HG03139 (cell line): ENCODE results near the gene HMX2.

Experiments
- ATAC-seq: cut with Tn5 transposase; IDR thresholded peaks from one replicate; pipeline ENCODE4 v1.9.1; 2021; ENCODE audit not compliant: unreplicated experiment

The HMX2 gene

GRCh38 chr10:123187781-123188180 is 39.8 kb downstream of the HMX2 start:
- no peak for ATAC-seq

- no peak for ATAC-seq
Measured at GRCh38 chr10:123191886-123192285, 44.0 kb downstream of the HMX2 start.

- no peak for ATAC-seq
Measured at GRCh38 chr10:123194056-123194455, 46.1 kb downstream of the HMX2 start.
